Gastrocnemius medialis (tissue), 4 donors: ENCODE data around the gene CRP.

Source experiments
- CTCF ChIP-seq, 5 experiments: fragments of 450-650 bp in 3 of 5; fragments of 200-600 bp in 2 of 5; sonication (generic) in 2 of 5; IDR thresholded peaks in 4 of 5; conservative IDR thresholded peaks in 1 of 5; 1 replicate in 4 of 5; 2 replicates in 1 of 5; pipeline ENCODE4 v1.5.1; 2016 to 2019; ENCODE audit warnings: antibody characterized with exemption in 5 of 5, mild to moderate bottlenecking in 3 of 5, moderate library complexity in 3 of 5
- POLR2A ChIP-seq, 2 donors: fragments of 450-650 bp; IDR thresholded peaks; one replicate each; pipeline ENCODE4 v1.6.1; 2017; ENCODE audit warnings: antibody characterized with exemption in 2 of 2, mild to moderate bottlenecking in 2 of 2, moderate library complexity in 2 of 2

GRCh38 chr1:159669338-159669737, 45.1 kb downstream of the CRP start:
- no peak for TF ChIP-seq CTCF (IDR thresholded peaks at IDR 0.05 in 4 of 5, conservative IDR thresholded peaks at IDR 0.05 in 1 of 5)
- TF ChIP-seq POLR2A (IDR thresholded peaks at IDR 0.05), result no peak
